ENCODE measurements around the gene TMEM63C.

DNA sequence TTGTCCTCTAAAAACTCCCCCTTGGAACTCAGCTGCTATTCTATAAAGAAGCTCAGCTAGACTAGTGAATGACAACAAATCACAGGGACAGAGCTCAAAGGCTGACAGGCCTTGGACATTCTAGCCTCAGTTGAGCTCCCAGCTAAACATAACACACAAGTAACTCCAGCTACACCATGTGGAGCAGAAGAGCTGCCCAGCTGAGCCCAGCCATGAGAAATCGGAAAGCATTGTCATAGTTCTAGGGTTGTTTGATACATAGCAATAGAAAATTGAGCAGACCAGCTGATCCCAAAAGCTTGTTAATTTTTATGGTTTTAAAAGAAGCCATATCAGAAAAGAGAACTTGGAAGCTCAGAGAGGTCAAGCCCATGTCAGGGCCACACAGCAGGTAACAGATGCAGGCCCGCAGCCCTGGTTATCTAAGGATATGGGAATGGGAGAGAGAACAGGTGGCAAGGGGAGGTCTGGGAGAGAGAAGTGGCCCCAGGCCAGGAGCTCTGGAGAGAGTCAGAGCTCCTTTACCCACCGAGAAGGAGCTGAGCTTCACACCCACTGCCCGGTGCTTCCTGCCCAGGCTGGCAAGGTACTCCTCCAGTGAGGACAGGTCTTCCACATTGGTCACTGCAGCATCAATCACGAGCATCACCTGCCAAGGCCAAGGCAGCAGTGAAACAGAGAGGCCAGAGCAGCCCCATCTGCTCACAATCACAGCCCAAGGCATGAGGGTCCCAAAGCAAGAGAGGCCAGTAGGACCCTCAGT, 86.5 kb downstream of the TMEM63C start:
- TF ChIP-seq, protein P1, sequence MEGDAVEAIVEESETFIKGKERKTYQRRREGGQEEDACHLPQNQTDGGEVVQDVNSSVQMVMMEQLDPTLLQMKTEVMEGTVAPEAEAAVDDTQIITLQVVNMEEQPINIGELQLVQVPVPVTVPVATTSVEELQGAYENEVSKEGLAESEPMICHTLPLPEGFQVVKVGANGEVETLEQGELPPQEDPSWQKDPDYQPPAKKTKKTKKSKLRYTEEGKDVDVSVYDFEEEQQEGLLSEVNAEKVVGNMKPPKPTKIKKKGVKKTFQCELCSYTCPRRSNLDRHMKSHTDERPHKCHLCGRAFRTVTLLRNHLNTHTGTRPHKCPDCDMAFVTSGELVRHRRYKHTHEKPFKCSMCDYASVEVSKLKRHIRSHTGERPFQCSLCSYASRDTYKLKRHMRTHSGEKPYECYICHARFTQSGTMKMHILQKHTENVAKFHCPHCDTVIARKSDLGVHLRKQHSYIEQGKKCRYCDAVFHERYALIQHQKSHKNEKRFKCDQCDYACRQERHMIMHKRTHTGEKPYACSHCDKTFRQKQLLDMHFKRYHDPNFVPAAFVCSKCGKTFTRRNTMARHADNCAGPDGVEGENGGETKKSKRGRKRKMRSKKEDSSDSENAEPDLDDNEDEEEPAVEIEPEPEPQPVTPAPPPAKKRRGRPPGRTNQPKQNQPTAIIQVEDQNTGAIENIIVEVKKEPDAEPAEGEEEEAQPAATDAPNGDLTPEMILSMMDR (IDR thresholded peaks at IDR 0.05), result no peak
- TF ChIP-seq POLR2A (IDR thresholded peaks at IDR 0.05), result no peak
